GM18867 (cell line): ENCODE data around the gene GABRD.
"Not testable (repeated sequence)": the region's sequence is repeated elsewhere in the genome, so short reads cannot be mapped to it uniquely, and the experiment has no call there.

Experiments used
- ATAC-seq: cut with Tn5 transposase; IDR thresholded peaks from one replicate; pipeline ENCODE4 v1.9.1; 2021; ENCODE audit warnings: mild to moderate bottlenecking, moderate library complexity; ENCODE audit not compliant: unreplicated experiment

GABRD gene, protein sequence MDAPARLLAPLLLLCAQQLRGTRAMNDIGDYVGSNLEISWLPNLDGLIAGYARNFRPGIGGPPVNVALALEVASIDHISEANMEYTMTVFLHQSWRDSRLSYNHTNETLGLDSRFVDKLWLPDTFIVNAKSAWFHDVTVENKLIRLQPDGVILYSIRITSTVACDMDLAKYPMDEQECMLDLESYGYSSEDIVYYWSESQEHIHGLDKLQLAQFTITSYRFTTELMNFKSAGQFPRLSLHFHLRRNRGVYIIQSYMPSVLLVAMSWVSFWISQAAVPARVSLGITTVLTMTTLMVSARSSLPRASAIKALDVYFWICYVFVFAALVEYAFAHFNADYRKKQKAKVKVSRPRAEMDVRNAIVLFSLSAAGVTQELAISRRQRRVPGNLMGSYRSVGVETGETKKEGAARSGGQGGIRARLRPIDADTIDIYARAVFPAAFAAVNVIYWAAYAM

DNA sequence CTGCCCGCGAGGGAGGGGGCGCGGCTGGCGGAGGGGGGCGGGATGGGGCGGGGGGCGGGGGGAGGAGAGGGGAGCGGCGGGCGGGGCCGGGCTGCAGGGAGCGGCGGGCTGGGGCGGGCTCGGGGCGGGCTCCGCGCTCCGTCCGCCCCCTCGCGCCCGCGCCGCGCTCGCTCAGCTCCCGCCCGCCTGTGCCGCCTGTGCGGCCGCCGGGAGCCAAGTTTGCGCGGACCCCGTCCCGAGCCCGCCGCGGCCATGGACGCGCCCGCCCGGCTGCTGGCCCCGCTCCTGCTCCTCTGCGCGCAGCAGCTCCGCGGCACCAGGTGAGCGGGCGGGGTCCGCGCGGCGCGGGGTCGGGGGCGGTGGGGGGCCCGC, at the start of gene GABRD:
Gene GABRD (plus strand): TSS at position 174 of the 372 bp plus-strand sequence. CDS start 79 bp downstream, at position 253.
- ATAC-seq: no peak

DNA sequence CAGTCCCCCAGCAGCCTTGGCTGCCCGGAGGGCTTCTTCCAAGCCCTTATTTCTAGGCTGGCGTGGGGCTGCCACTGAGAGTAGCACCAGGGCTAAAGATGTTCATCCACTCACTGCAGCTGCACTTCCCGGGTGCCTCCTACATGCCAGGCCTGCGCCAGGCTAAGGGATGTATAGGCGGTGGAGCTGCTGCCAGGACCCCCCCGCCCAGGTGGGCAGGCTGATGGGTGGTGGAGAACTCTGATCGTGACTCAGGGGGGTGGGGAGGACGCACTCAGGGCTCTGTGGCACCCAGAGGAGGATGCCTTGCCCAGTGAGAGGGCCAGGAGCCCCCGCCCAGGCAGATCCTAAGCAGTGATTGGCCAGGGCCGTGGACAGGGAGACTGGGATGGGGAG, 49.6 kb upstream of the GABRD start:
- no peak for ATAC-seq

- no peak for ATAC-seq
These were observed 49.0 kb upstream of the GABRD start for GRCh38 chr1:1969953-1970716.

DNA sequence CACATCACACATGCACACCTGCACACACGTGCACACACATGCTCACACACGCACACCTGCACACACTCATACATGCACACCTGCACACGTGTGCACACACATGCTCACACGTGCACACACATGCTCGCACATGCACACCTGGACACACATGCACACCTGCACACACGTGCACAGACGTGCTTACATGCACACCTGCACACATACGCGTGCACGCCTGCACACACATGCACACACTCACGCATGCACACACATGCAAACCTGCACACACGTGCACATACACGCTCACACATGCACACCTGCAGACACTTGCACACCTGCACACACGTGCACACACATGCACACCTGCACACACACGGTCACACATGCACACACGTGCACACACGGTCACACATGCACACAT, 48.1 kb upstream of the GABRD start:
- no peak for ATAC-seq

GRCh38 chr1:1971688-1972087, 47.5 kb upstream of the GABRD start:
- no peak for ATAC-seq

DNA sequence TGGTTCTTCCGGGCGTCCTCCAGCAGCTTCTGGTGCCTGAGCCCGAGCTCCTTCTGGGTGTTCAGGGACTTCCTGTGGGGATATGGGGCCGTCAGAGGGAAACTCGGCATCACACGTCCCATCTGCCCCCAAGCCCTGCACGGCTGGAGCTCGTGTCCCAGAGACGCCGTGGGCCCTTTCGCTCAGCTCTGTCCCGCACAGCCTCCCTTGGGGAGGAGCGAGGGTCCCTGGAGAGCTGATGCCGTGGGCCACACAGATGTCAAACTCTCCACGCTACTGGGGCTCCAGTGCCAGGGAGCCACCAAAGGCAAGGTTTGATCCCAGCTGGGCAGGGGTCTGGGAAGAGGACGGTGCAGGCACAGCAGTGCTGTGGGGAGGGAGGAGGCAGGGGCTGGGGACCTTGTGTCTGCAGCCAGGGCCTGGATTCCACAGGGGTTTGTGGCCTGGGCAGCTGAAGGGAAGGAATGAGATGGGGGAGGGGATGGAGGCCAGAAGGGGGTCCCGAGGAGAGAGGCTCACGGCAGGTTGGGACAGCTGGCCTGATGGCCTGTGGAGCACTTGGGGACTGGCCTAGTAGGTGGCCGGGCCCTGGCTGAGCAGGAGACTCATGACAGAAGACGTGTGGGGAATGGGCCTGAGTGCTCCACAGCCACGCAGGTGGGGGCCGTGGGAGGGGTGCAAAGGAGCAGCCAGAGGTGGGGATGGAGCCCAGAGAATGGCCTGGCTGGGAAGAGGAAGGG, 46.0 kb upstream of the GABRD start:
- no peak for ATAC-seq

GRCh38 chr1:1973716-1974642, 45.2 kb upstream of the GABRD start:
- no peak for ATAC-seq

GRCh38 chr1:1974834-1975233, 44.3 kb upstream of the GABRD start:
- ATAC-seq: no peak

DNA sequence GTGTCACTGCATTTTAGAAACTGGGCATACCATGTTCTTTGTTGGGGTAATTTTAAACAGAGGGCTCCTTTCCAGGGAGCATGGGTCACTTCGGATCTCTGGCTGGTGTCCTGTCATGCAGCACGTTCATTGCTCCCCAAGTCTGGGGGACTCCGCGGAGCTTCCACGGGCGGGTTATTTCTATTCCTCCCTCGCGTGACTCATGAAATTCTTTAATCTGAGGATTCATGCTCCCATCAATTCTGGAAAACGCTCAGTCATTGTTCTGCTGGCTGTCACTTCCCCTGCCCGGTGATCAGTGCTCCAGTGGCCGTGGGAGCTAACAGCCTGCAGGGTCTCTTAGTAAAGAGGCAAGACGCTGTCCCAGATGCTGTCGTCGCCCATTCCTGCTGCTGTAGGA, 43.6 kb upstream of the GABRD start:
- ATAC-seq: no peak

DNA sequence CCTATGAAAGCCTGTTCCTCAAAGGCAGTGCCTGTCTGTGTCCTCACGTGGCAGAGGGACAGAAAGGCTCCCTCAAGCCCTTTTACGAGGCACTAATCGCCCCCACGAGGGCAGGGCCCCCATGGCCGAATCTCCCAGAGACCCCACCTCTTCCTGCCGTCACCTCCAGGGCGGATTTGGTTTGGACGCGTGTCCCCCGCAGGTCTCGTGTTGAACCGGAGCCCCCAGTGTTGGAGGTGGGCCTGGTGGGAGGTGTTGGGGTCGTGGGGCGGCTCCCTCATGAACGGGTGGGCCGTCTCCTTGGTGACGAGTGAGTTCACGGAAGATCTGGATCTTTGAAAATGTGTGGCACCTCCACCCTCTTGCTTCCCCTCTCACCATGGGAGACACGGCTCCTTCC, 43.1 kb upstream of the GABRD start:
- ATAC-seq: no peak

- ATAC-seq: no peak
These were observed 41.0 kb upstream of the GABRD start for GRCh38 chr1:1978108-1978507.

- ATAC-seq: not testable (repeated sequence)
These were observed 40.3 kb upstream of the GABRD start for GRCh38 chr1:1978690-1979481.

GRCh38 chr1:1979482-1980165, 39.5 kb upstream of the GABRD start:
- no peak for ATAC-seq

- ATAC-seq: no peak
These were observed 38.5 kb upstream of the GABRD start for GRCh38 chr1:1980467-1981141.

DNA sequence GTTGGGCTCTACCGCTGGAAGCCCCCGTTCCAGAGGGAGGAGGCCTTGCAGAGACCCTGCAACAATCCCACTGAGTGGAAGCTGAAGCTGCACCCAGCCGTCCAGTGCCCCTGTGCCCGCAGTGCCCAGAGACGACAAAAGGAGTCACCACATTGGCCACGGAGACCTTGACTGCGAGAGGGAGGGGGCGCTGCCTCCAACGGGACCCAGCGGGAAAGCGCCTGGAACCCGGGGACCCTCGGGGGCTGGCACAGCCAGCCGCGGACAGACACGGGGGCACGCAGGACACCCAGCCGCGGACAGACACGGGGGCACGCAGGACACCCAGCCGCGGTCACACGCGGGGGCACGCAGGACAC, 38.0 kb upstream of the GABRD start:
- ATAC-seq: no peak

- not testable (repeated sequence) for ATAC-seq
These were observed 37.4 kb upstream of the GABRD start for GRCh38 chr1:1981631-1982327.

DNA sequence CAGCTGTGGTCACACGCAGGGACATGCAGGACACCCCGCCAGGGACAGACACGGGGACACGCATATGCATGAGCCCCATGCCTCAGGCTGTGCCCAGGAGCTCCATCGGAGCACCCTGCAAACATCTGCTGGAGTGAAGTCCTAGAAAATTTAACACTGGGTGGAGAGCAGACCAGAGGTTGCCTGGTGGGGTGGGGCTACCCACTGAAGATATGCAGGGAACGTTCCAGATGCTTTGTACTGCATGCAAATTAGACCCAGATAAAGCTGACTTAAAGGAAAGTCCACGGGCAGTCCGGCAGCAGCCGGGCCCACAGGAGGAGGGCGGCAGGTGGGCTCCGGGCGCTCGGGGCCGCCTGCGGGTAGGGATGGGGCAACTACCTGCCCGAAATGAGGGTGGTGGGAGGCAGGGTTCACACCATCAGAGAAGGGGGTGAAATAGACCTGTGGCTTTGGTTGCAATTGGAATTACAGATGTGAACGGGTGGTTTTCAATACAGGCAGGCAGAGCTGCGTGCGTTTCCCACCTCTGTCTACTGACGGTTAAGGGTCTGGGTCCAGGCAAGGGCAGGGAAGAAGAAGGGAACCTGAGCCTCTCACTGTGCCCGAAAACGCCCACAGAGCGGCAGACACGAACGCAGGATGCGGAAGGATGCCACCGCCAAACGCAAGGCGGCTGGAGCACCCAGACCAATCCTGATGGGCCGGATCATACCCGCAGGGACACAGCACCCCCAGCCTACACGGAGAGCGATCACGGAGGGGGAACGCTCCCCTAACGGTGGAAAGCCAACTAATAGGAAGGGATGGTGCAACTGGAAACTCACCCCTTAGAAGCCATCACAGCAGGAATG, 36.5 kb upstream of the GABRD start:
- no peak for ATAC-seq
